ENCODE results near the gene LIX1L. TPM values are rescaled to one million over a fixed set of nuclear protein-coding genes. Genes with fewer than 3 reads are reported as not detected.
A peak's percentile ranks its signal among the peaks of the same experiment; 100 is the strongest.

Gene LIX1L
- total and polyA plus RNA-seq, 2 of the 13 experiments (the other 11 are each of a cell fraction or from before 2014, with no cell fraction given), result 8.1 to 24.9 TPM

GRCh38 chr1:145996433-145997015, 38.7 kb upstream of the LIX1L start, which contains the start of gene TXNIP (continued):
- TF ChIP-seq STAT6 (CRISPR knock-in tag; IDR thresholded peaks at IDR 0.05; ENCODE audit: borderline replicate concordance), result peak; percentile 93
- TF ChIP-seq TCF7 (IDR thresholded peaks at IDR 0.05; ENCODE audit: low read depth), result 0 out of 2 replicates have a peak, but pooled peaks have one; percentile 16
- peak; percentile 14; the same call in 1 of the 2 replicates for TF ChIP-seq CTCF (CRISPR knock-in tag; IDR thresholded peaks at IDR 0.05)
- peak; percentile 88; the same call in 1 of the 2 replicates for TF ChIP-seq SP140L (CRISPR knock-in tag; IDR thresholded peaks at IDR 0.05; ENCODE audit: borderline replicate concordance)
- TF ChIP-seq NPAS2 (CRISPR knock-in tag; IDR thresholded peaks at IDR 0.05; ENCODE audit: borderline replicate concordance), result no peak
- no peak for TF ChIP-seq HCFC1 (IDR thresholded peaks at IDR 0.05; ENCODE audit: low read depth, low read length)
- TF ChIP-seq PRMT3 (CRISPR knock-in tag; IDR thresholded peaks at IDR 0.05; ENCODE audit: borderline replicate concordance, low read depth), result peak; percentile 49; the same call in 1 of the 2 replicates
- peak; percentile 58 for TF ChIP-seq ZNF230 (CRISPR knock-in tag; IDR thresholded peaks at IDR 0.05)
- TF ChIP-seq ZNF326 (CRISPR knock-in tag; IDR thresholded peaks at IDR 0.05; ENCODE audit: borderline replicate concordance), result no peak
- peak; percentile 79; the same call in 1 of the 2 replicates for TF ChIP-seq ZNF362 (CRISPR knock-in tag; IDR thresholded peaks at IDR 0.05; ENCODE audit: borderline replicate concordance)
- peak; percentile 60 for TF ChIP-seq AHR (CRISPR knock-in tag; IDR thresholded peaks at IDR 0.05)
- TF ChIP-seq ZNF839 (CRISPR knock-in tag; IDR thresholded peaks at IDR 0.05; ENCODE audit: borderline replicate concordance), result no peak
- no peak for TF ChIP-seq SOX13 (IDR thresholded peaks at IDR 0.05)
- TF ChIP-seq SOX13 (CRISPR knock-in tag; conservative IDR thresholded peaks at IDR 0.05 in 1 of 2, IDR thresholded peaks at IDR 0.05 in 1 of 2), result peak in 1 of 2 experiments; percentile 79; a peak in 2 of 4 replicates
- TF ChIP-seq ZNF430 (CRISPR knock-in tag; IDR thresholded peaks at IDR 0.05), result peak; percentile 88; the same call in 1 of the 2 replicates

All from HepG2 (cell line).